ENCODE data around the gene PHKA1.
A peak's percentile ranks its signal among the peaks of the same experiment; 100 is the strongest.

GRCh38 chrX:72573158-72573511 is 141.0 kb downstream of the PHKA1 start:
- TF ChIP-seq, protein P1, sequence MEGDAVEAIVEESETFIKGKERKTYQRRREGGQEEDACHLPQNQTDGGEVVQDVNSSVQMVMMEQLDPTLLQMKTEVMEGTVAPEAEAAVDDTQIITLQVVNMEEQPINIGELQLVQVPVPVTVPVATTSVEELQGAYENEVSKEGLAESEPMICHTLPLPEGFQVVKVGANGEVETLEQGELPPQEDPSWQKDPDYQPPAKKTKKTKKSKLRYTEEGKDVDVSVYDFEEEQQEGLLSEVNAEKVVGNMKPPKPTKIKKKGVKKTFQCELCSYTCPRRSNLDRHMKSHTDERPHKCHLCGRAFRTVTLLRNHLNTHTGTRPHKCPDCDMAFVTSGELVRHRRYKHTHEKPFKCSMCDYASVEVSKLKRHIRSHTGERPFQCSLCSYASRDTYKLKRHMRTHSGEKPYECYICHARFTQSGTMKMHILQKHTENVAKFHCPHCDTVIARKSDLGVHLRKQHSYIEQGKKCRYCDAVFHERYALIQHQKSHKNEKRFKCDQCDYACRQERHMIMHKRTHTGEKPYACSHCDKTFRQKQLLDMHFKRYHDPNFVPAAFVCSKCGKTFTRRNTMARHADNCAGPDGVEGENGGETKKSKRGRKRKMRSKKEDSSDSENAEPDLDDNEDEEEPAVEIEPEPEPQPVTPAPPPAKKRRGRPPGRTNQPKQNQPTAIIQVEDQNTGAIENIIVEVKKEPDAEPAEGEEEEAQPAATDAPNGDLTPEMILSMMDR (IDR thresholded peaks at IDR 0.05; ENCODE audit: low read length), result peak; percentile 7; the same call in 1 of the 2 replicates
- TF ChIP-seq EZH2 (optimal IDR thresholded peaks at IDR 0.05; ENCODE audit: low read depth, low read length) (no peak), EZH2phosphoT487 (IDR thresholded peaks at IDR 0.05; ENCODE audit: low read length) (no peak)
